GM08714 (cell line): ENCODE data around the gene PRKRIP1.
"Not testable (repeated sequence)": the region's sequence is repeated elsewhere in the genome, so short reads cannot be mapped to it uniquely, and the experiment has no call there.

Experiments
- H3K4me3 ChIP-seq: fragments of 200-500 bp; sonication (Bioruptor generic); 2 replicates; pipeline ENCODE4 v1.5.1; 2014; ENCODE audit warnings: mild to moderate bottlenecking, low read length, inconsistent platforms
- ZNF274 ChIP-seq: IDR thresholded peaks from 2 replicates; pipeline ENCODE4 v1.6.1; 2012; ENCODE audit warnings: mild to moderate bottlenecking, low read depth, low read length

Gene PRKRIP1

GRCh38 chr7:102469351-102469971 lies 73.3 kb downstream of the PRKRIP1 start:
- no peak for TF ChIP-seq ZNF274
- H3K4me3 ChIP-seq, result no peak overlapping the region

DNA sequence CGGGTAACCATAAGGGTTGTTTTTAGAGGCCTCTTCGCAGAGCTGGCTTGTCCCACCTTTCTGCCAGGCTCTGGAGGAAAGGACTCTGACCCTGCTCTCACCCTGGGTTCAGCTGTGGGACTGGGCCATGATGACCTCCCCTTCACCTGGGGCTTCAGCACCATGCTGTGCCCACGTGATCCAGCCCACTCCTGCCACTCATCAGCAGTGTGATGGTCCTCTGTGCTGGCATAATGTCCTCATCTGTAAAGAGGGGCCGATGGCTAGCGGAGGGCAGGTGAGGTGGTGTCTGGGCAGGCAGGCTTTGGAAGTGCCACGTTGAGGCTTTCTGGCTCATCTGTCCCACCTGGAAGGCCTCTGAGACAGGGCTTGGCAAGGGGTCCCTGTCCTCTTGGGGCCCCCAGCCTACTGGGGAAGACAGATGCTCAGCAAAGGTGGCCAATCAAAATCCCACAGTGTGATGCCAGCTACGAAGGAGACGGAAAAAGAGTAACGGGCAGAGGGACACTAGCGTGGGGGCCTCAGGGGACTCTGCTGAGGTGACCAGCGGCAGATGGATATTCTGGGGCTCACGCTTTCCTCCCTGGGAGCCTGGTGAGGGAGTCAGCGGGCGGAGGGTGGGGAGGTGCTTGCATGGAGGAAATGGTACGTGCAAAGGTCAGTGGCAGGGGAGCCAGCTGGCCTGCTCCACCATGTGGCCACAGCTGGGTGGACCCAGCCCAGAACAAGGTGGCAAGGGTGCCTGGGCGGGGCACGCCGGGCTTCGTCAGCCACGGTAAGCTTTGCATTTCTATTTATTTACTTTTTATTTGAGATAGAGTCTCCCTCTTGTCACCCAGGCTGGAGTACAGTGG lies 74.0 kb downstream of the PRKRIP1 start:
- TF ChIP-seq ZNF274, result no peak

DNA sequence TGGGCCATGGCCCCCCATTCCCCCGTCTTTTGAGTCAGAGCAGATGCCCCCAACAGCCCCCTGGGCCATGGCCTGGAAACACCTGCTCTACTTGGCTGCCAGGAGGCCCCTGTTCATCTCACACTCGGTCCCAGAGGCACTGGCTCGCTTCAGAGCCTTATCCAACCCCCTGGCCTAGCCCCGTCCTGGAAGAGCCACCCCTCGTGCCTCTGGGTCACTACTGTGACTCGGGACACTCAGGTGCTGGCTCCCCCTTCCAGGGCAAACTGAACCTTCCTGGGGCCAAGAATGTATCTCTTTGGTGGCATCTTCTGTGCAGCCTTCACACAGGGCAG lies 75.6 kb downstream of the PRKRIP1 start:
- H3K4me3 ChIP-seq, result no peak overlapping the region
- TF ChIP-seq ZNF274, result no peak

More for the DNA sequence above, 74.0 kb downstream of the PRKRIP1 start:
- H3K4me3 ChIP-seq, result no peak overlapping the region

GRCh38 chr7:102472126-102473041 lies 76.2 kb downstream of the PRKRIP1 start:
- no peak overlapping the region for H3K4me3 ChIP-seq
- no peak for TF ChIP-seq ZNF274

GRCh38 chr7:102473271-102473991 lies 77.3 kb downstream of the PRKRIP1 start:
- TF ChIP-seq ZNF274, result no peak
- H3K4me3 ChIP-seq, result no peak overlapping the region

DNA sequence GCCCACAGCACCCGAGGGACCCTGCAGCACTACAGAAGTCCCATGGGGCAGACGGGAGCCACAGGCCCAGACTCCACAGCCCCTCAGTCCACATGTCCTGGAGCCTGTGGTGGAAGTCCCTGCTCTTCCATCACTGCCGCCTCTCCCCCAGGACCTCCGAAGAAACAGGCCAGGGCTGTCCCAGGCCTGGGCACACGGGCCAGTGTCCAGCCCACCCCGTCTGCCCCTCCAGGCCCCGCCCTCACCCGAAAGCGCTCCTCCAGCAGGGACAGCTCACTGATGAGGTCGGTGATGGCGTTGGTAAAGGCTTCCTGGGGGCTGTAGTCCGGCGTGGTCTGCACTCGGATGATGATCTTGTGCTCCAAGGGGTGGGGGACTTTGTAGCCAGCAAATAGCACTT lies 78.0 kb downstream of the PRKRIP1 start:
- not testable (repeated sequence) for H3K4me3 ChIP-seq

GRCh38 chr7:102474736-102475435 lies 78.7 kb downstream of the PRKRIP1 start:
- not testable (repeated sequence) for H3K4me3 ChIP-seq
